Loucy (cell line): ENCODE data around the gene GPR52.

Experiments
- EZH2phosphoT487 ChIP-seq: fragments of 200-600 bp; IDR thresholded peaks from 2 replicates; pipeline ENCODE4 v1.6.1; 2018; ENCODE audit warnings: antibody characterized with exemption, mild to moderate bottlenecking, moderate library complexity, borderline replicate concordance
- TF ChIP-seq, protein P1 (sequence below): fragments of 200-600 bp; sonication (generic); conservative IDR thresholded peaks from 2 replicates; pipeline ENCODE4 v1.5.1; 2014; ENCODE audit warnings: mild to moderate bottlenecking, antibody characterized with exemption, low read length

DNA sequence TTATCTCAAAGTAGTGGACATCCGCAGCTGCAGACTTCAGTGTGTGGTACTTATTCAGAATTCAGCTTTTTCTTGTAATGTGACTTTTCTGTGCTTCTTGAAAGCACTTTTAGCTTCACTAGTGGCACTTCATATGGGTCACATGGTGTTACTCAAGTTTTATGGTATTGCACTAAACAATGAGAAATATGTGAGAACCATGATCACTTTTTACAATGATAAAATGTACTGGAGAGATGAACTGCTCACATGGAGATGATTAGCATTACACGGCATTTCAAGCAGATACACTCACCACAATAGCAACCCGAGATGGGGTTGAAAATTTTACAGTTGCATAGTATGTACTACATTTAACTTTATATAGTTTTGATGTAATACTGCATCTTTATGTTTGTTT lies 40.1 kb upstream of the GPR52 start:
- TF ChIP-seq, protein P1, sequence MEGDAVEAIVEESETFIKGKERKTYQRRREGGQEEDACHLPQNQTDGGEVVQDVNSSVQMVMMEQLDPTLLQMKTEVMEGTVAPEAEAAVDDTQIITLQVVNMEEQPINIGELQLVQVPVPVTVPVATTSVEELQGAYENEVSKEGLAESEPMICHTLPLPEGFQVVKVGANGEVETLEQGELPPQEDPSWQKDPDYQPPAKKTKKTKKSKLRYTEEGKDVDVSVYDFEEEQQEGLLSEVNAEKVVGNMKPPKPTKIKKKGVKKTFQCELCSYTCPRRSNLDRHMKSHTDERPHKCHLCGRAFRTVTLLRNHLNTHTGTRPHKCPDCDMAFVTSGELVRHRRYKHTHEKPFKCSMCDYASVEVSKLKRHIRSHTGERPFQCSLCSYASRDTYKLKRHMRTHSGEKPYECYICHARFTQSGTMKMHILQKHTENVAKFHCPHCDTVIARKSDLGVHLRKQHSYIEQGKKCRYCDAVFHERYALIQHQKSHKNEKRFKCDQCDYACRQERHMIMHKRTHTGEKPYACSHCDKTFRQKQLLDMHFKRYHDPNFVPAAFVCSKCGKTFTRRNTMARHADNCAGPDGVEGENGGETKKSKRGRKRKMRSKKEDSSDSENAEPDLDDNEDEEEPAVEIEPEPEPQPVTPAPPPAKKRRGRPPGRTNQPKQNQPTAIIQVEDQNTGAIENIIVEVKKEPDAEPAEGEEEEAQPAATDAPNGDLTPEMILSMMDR = no peak
- no peak for TF ChIP-seq EZH2phosphoT487
